Colonic mucosa (tissue), 4 donors: ENCODE results near the gene MREG. TPM values are rescaled to one million over a fixed set of nuclear protein-coding genes. Genes with fewer than 3 reads are reported as not detected.

Source experiments
- DNase-seq: peaks from one replicate; pipeline ENCODE4 v3.0.0-alpha.2; 2020
- H3K27ac ChIP-seq: fragments of 200-600 bp; one replicate; pipeline ENCODE4 v1.8.0; 2021
- H3K27me3 ChIP-seq: fragments of 200-600 bp; one replicate; pipeline ENCODE4 v1.8.0; 2021
- H3K36me3 ChIP-seq: fragments of 200-600 bp; one replicate; pipeline ENCODE4 v1.8.0; 2021
- H3K4me1 ChIP-seq: fragments of 200-600 bp; one replicate; pipeline ENCODE4 v1.8.0; 2021; ENCODE audit warnings: mild to moderate bottlenecking
- H3K4me3 ChIP-seq: fragments of 200-600 bp; one replicate; pipeline ENCODE4 v1.8.0; 2021
- H3K9ac ChIP-seq, 2 donors: one replicate each; pipeline ENCODE4 v1.7.0; 2013; ENCODE audit warnings: control low read depth in 2 of 2, low read depth in 2 of 2, low read length in 2 of 2
- H3K9me3 ChIP-seq: fragments of 200-600 bp; one replicate; pipeline ENCODE4 v1.8.0; 2021
- CTCF ChIP-seq: fragments of 200-600 bp; IDR thresholded peaks from one replicate; pipeline ENCODE4 v1.8.0; 2022; ENCODE audit warnings: antibody characterized with exemption, mild to moderate bottlenecking
- intact Hi-C: fragments of 100-400 bp; cut with DNase I; formaldehyde crosslinking; loops from one replicate; pipeline ENCODE4 v1.14.1; 2022
- total RNA-seq, 2 donors: library from RNA; stranded (reverse); fragmentation: NEBNext Ultra II Directional in 1 of 2; extraction: Animal tissue kit (Norgen Biotek cat#: 25700) in 1 of 2; gene quantifications; one replicate each; pipeline ENCODE4 v1.2.1, GENCODE V29; 2021
- donor health status: healthy.
- donor health status: DM: no; HTN: no; CAD: no.
- donor health status: DM: no; HTN: no; CAD: no.

The MREG gene
- total RNA-seq, 2 donors from 2014 or later, result 8.5 to 9.4 TPM

GRCh38 chr2:215901796-215902195, 111.6 kb downstream of the MREG start:
- intact Hi-C loops, result no loop called here

DNA sequence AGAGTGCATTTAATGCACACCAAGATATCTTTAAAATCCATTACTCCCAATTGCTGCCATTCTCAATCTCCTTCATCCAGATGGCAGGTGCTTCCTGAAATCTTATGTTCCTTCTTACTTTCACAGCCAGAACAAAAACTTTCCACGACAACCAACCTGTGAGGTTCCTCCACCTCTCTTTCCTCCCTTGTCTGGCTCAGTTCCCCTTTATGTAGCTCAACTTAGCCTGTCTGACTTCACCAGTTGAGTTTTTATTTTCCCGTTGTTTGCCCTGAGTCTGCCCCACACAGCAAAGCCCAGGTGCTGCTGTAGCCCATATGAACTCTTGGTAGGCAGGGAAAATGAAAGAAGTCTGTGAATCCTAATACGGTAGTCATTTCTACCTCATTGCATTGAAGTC, 112.5 kb downstream of the MREG start:
- intact Hi-C loops, result no loop called here

More at GRCh38 chr2:215901796-215902195, 111.6 kb downstream of the MREG start:
- Histone ChIP-seq H3K27ac (no peak overlapping the region), H3K27me3 (no peaks in the 10 kb centered on the region), H3K36me3 (no peaks in the 10 kb centered on the region), H3K4me3 (no peak overlapping the region), H3K9ac (no peak overlapping the region), H3K9me3 (no peaks in the 10 kb centered on the region), H3K4me1 (no peaks in the 10 kb centered on the region)
- DNase-seq, result no peak
- TF ChIP-seq CTCF, result no peak

GRCh38 chr2:215900203-215900611, 113.1 kb downstream of the MREG start:
- no peak for DNase-seq
- intact Hi-C loops, result no loop called here
- Histone ChIP-seq H3K36me3 (no peaks in the 10 kb centered on the region), H3K4me1 (no peaks in the 10 kb centered on the region), H3K9me3 (no peaks in the 10 kb centered on the region), H3K27me3 (no peaks in the 10 kb centered on the region), H3K4me3 (no peak overlapping the region), H3K27ac (no peak overlapping the region), H3K9ac (no peak overlapping the region)
- TF ChIP-seq CTCF, result no peak

More for the DNA sequence above, 112.5 kb downstream of the MREG start:
- no peaks in the 10 kb centered on the region for H3K36me3 ChIP-seq
- no peak overlapping the region for H3K9ac ChIP-seq
- no peak overlapping the region for H3K4me3 ChIP-seq
- no peaks in the 10 kb centered on the region for H3K9me3 ChIP-seq
- no peak for TF ChIP-seq CTCF
- DNase-seq, result no peak
- H3K4me1 ChIP-seq, result no peaks in the 10 kb centered on the region
- no peaks in the 10 kb centered on the region for H3K27me3 ChIP-seq
- H3K27ac ChIP-seq, result no peak overlapping the region

DNA sequence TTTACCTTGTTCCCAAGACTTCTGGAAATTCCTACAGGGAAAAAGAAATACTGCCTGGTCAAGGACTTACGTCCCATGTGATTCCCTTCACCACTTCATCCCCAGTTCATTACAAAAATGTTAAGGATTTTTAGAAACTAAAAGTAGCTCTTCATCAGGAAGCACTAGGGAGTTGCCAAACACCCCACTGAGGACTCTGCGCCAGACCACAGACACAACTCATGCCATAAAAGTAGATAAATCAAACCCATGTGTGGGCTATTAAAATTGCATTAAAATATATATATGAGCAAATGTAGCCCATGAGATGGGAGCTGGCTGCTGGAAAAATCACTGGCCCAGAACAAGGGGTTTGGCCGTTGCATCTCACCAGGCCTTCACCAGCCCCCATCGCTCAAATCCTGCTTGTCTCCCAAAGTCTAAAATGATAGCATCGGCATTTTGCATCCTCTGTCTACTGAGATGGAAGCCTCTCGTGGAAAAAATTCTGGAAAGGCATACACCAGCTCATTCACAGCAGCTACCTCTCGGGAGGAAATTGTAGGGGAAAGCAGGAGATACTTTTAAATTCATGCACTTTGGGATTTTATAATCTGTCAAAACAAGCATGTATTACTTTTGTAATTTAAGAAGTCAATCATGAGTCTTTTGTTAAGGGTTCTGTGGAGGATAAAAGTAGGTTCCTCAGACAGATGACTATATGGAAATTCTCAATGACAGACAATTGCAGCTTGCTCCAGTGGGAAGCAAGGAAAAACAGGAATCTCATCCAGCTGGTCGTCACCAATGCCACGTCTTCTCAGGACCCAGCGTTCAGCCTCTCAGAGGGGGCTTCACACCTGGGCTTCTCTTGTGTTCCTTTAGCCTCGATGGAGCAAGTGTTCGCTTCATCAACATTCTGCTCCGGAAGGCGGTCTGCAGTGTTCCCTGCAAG, 113.9 kb downstream of the MREG start:
- DNase-seq, result no peak
- Histone ChIP-seq H3K27me3 (no peaks in the 10 kb centered on the region), H3K36me3 (no peaks in the 10 kb centered on the region), H3K9ac (no peak overlapping the region), H3K4me3 (no peak overlapping the region), H3K9me3 (no peaks in the 10 kb centered on the region), H3K4me1 (no peaks in the 10 kb centered on the region), H3K27ac (no peak overlapping the region)
- intact Hi-C loops, result no loop called here
- no peak for TF ChIP-seq CTCF

DNA sequence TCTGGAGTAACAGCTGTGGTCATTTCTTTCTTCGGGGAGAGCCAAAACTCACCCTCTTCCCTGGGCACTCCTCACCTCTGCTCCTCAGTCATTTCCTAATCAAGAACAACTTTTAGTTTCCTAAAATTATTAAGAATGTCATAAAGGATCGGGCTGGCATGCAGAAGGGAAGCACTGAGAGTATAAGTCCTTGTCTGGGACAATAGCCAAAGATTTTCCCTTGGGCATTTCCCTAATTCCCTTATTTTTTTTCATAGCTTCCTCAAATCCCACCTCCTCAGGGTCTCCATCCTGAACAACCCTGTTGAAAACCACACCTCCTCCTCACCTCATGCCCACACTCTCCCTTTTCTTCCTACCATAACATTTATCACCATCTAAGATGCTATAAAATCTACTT, 115.0 kb downstream of the MREG start:
- no peak overlapping the region for H3K9ac ChIP-seq
- intact Hi-C loops, result no loop called here
- TF ChIP-seq CTCF, result no peak
- DNase-seq, result no peak
- H3K4me1 ChIP-seq, result no peaks in the 10 kb centered on the region
- no peak overlapping the region for H3K27ac ChIP-seq
- H3K9me3 ChIP-seq, result no peaks in the 10 kb centered on the region
- H3K4me3 ChIP-seq, result no peak overlapping the region
- H3K27me3 ChIP-seq, result no peaks in the 10 kb centered on the region
- no peaks in the 10 kb centered on the region for H3K36me3 ChIP-seq
